HCT116 (cell line): ENCODE data around the gene MAML3. TPM values are rescaled to one million over a fixed set of nuclear protein-coding genes. Genes with fewer than 3 reads are reported as not detected.

ENCODE experiments used
- ATAC-seq: fragments of 200-7000 bp; cut with Tn5 transposase; 2 replicates; pipeline ENCODE4 v1.9.1; 2020; ENCODE audit warnings: mild to moderate bottlenecking, moderate library complexity
- BruUV-seq: library from RNA; stranded (reverse); fragments of 400-500 nt; replicated peaks from 2 replicates; lab custom pipeline; 2021; lab: Mats Ljungman, UMichigan
- CTCF ChIA-PET: fragments of 300-600 bp; sonication (Branson Sonifier 250); formaldehyde crosslinking; loops from one replicate; lab custom pipeline; 2021; ENCODE audit warnings: antibody characterized with exemption; lab: Charles Lee
- POLR2A ChIA-PET: fragments of 300-600, 350-600 bp; sonication (Branson Sonifier 250); formaldehyde crosslinking; loops from one replicate; lab custom pipeline; 2021; ENCODE audit warnings: antibody characterized with exemption; lab: Charles Lee
- RAD21 ChIA-PET, 2 experiments: fragments of 300-600 bp; sonication (Branson Sonifier 250); formaldehyde crosslinking; loops; one replicate each; lab custom pipeline; 2023; ENCODE audit warnings: low total read pairs in 2 of 2; ENCODE audit not compliant: uncharacterized antibody in 2 of 2, unreplicated experiment in 2 of 2, low non-redundant PET in 1 of 2; lab: Charles Lee
- DNase-seq: peaks from one replicate; pipeline ENCODE4 v3.0.0-alpha.2; 2010; ENCODE audit warnings: low read depth, low spot score
- H2AFZ ChIP-seq: fragments of 200-600 bp; shearing (Covaris generic), sonication (generic); 2 replicates; pipeline ENCODE4 v1.6.1; 2017; ENCODE audit warnings: low read depth, mixed run types, mixed read lengths, antibody characterized with exemption, low read length; ENCODE audit not compliant: poor library complexity, severe bottlenecking
- H3K27ac ChIP-seq: 2 replicates; pipeline ENCODE4 v1.5.1; 2012; ENCODE audit warnings: low read depth, low read length
- H3K27me3 ChIP-seq: fragments of 200-600 bp; sonication (generic); 2 replicates; pipeline ENCODE4 v1.6.1; 2016; ENCODE audit warnings: mixed run types, low read length, mixed read lengths; ENCODE audit not compliant: insufficient read depth
- H3K36me3 ChIP-seq, 2 experiments: fragments of 200-500 bp in 1 of 2; fragments of 200-600 bp in 1 of 2; sonication (Bioruptor generic) in 1 of 2; sonication (generic) in 1 of 2; 2 replicates each; pipeline versions ENCODE4 v1.5.1 to v1.6.1; 2014 to 2016; ENCODE audit warnings: low read length in 2 of 2, inconsistent platforms in 1 of 2, mixed read lengths in 1 of 2, mixed run types in 1 of 2; ENCODE audit not compliant: insufficient read depth in 2 of 2, control insufficient read depth in 1 of 2
- H3K4me1 ChIP-seq, 2 experiments: fragments of 200-600 bp in 1 of 2; sonication (generic) in 1 of 2; 2 replicates each; pipeline versions ENCODE4 v1.5.1 to v1.6.1; 2012 to 2017; ENCODE audit warnings: low read length in 2 of 2, inconsistent platforms in 1 of 2, mild to moderate bottlenecking in 1 of 2, mixed read lengths in 1 of 2, mixed run types in 1 of 2, moderate library complexity in 1 of 2; ENCODE audit not compliant: insufficient read depth in 2 of 2, control insufficient read depth in 1 of 2
- H3K4me2 ChIP-seq: fragments of 200-600 bp; sonication (generic); 2 replicates; pipeline ENCODE4 v1.6.1; 2017; ENCODE audit warnings: mixed run types, low read length, mixed read lengths
- H3K4me3 ChIP-seq, 2 experiments: fragments of 200-600 bp in 1 of 2; sonication (generic) in 1 of 2; replicated peaks in 1 of 2; 2 replicates each; pipeline ENCODE4 v1.5.1; 2011 to 2016; ENCODE audit warnings: low read length in 2 of 2, control low read depth in 1 of 2, low read depth in 1 of 2, mild to moderate bottlenecking in 1 of 2, mixed read lengths in 1 of 2, mixed run types in 1 of 2
- H3K79me2 ChIP-seq: fragments of 200-600 bp; sonication (generic); 2 replicates; pipeline ENCODE4 v1.6.1; 2017; ENCODE audit warnings: mild to moderate bottlenecking, mixed run types, low read length, moderate library complexity, mixed read lengths; ENCODE audit not compliant: insufficient read depth
- H3K9ac ChIP-seq: fragments of 200-600 bp; sonication (generic); 2 replicates; pipeline ENCODE4 v1.6.1; 2016; ENCODE audit warnings: low read length, mixed read lengths
- H3K9me2 ChIP-seq: fragments of 200-600 bp; sonication (generic), shearing (Covaris generic); 2 replicates; pipeline ENCODE4 v1.6.1; 2017; ENCODE audit warnings: mixed run types, mild to moderate bottlenecking, moderate library complexity; ENCODE audit not compliant: insufficient read depth
- H3K9me3 ChIP-seq, 2 experiments: fragments of 200-500 bp in 1 of 2; fragments of 200-600 bp in 1 of 2; sonication (Bioruptor generic) in 1 of 2; sonication (generic) in 1 of 2; 2 replicates each; pipeline ENCODE4 v1.6.1; 2014 to 2017; ENCODE audit warnings: low read length in 2 of 2, mixed read lengths in 2 of 2, inconsistent platforms in 1 of 2, low read depth in 1 of 2, mild to moderate bottlenecking in 1 of 2, mixed run types in 1 of 2, moderate library complexity in 1 of 2; ENCODE audit not compliant: control insufficient read depth in 1 of 2, insufficient read depth in 1 of 2
- H4K20me1 ChIP-seq: fragments of 200-600 bp; sonication (generic), shearing (Covaris generic); 2 replicates; pipeline ENCODE4 v1.6.1; 2017; ENCODE audit warnings: mixed run types, mild to moderate bottlenecking, moderate library complexity; ENCODE audit not compliant: insufficient read depth
- CBX3 ChIP-seq: IDR thresholded peaks from 2 replicates; pipeline ENCODE4 v1.6.1; 2012; ENCODE audit warnings: low read depth
- CEBPB ChIP-seq: IDR thresholded peaks from 2 replicates; pipeline ENCODE4 v1.6.1; 2012; ENCODE audit warnings: low read depth
- EGR1 ChIP-seq: IDR thresholded peaks from 2 replicates; pipeline ENCODE4 v1.6.1; 2012; ENCODE audit warnings: low read depth
- EZH2phosphoT487 ChIP-seq: fragments of 200-600 bp; IDR thresholded peaks from 2 replicates; pipeline ENCODE4 v1.6.1; 2018; ENCODE audit warnings: antibody characterized with exemption, borderline replicate concordance
- FOSL1 ChIP-seq: IDR thresholded peaks from 2 replicates; pipeline ENCODE4 v1.6.1; 2012; ENCODE audit warnings: low read depth
- JUND ChIP-seq: IDR thresholded peaks from 2 replicates; pipeline ENCODE4 v1.6.1; 2012
- POLR2A ChIP-seq: IDR thresholded peaks from 2 replicates; pipeline ENCODE4 v1.7.0; 2011; ENCODE audit warnings: borderline replicate concordance; ENCODE audit not compliant: insufficient read depth, insufficient read length; ENCODE audit errors: extremely low read depth
- RAD21 ChIP-seq: IDR thresholded peaks from 2 replicates; pipeline ENCODE4 v1.6.1; 2012; ENCODE audit warnings: low read depth, mild to moderate bottlenecking
- SIN3A ChIP-seq: IDR thresholded peaks from 2 replicates; pipeline ENCODE4 v1.6.1; 2012; ENCODE audit warnings: low read depth
- SP1 ChIP-seq: IDR thresholded peaks from 2 replicates; pipeline ENCODE4 v1.6.1; 2012; ENCODE audit warnings: low read depth
- SRF ChIP-seq: IDR thresholded peaks from 2 replicates; pipeline ENCODE4 v1.6.1; 2012; ENCODE audit warnings: low read depth
- TCF7L2 ChIP-seq: IDR thresholded peaks from 2 replicates; pipeline ENCODE4 v1.7.0; 2011; ENCODE audit warnings: borderline replicate concordance, inconsistent platforms; ENCODE audit not compliant: insufficient read depth, insufficient read length; ENCODE audit errors: extremely low read depth
- YY1 ChIP-seq: IDR thresholded peaks from 2 replicates; pipeline ENCODE4 v1.6.1; 2011; ENCODE audit warnings: low read length, low read depth, moderate library complexity, mild to moderate bottlenecking; ENCODE audit not compliant: insufficient replicate concordance; ENCODE audit errors: extremely low read depth
- ZFX ChIP-seq: fragments of 450-650 bp; IDR thresholded peaks from 2 replicates; pipeline ENCODE4 v1.6.1; 2017
- intact Hi-C: fragments of 100-400 bp; cut with micrococcal nuclease; formaldehyde crosslinking; loops from 2 replicates; pipeline ENCODE4 v1.10.0; 2022
- total RNA-seq: library from RNA; stranded (reverse); gene quantifications from one replicate; pipeline ENCODE4 v1.2.1, GENCODE V29; 2021; ENCODE audit not compliant: unreplicated experiment
- TF ChIP-seq, protein P1 (sequence below), 3 experiments: fragments of 200-600 bp in 1 of 3; sonication (generic) in 1 of 3; IDR thresholded peaks in 2 of 3; conservative IDR thresholded peaks in 1 of 3; 2 replicates each; pipeline ENCODE4 v1.5.1; 2012 to 2017; ENCODE audit warnings: low read depth in 2 of 3, low read length in 2 of 3, antibody characterized with exemption in 1 of 3, borderline replicate concordance in 1 of 3, control low read depth in 1 of 3, mild to moderate bottlenecking in 1 of 3, mixed read lengths in 1 of 3, mixed run types in 1 of 3, moderate library complexity in 1 of 3; ENCODE audit not compliant: insufficient read depth in 1 of 3
- TF ChIP-seq, protein P2 (sequence below): IDR thresholded peaks from 2 replicates; pipeline ENCODE4 v1.6.1; 2011; ENCODE audit warnings: mild to moderate bottlenecking, low read length, moderate library complexity; ENCODE audit not compliant: insufficient replicate concordance; ENCODE audit errors: extremely low read depth
- TF ChIP-seq, protein P3 (sequence below): IDR thresholded peaks from 2 replicates; pipeline ENCODE4 v1.6.1; 2012; ENCODE audit warnings: low read depth

Gene MAML3
- total RNA-seq, 1 experiment from 2014 or later = 3.1 TPM

DNA sequence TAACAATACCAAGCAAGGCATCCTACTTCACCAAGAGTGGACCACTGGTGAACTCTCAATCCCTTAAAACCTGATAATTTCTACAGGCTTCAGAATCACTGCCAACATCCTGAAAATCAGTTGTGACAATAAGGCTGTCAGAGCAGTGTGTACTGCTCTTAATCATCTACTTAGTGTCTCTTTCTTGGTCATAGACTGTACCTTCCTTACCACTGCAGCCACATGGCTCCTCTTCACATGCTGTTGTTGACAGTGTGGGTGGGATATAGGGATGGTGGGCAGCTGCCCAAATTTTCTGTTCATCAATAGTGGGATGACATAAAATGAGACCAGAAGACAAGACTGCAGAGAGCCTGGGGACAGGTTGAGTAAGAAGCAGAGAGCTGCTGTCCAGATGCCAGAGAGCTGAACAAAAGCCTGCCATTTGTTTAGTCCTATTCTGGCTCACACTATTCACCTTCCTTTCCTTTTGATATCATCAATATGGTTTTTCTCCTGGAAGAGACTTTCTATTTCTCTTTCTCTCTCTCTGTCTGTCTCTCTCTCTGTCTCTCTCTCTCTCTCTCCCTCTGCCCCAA, 309.4 kb downstream of the MAML3 start:
- Histone ChIP-seq H3K36me3 (no peaks in the 10 kb centered on the region), H3K9me3 (no peaks in the 10 kb centered on the region)
- RAD21 ChIA-PET = no interaction called here
- TF ChIP-seq, protein P1, sequence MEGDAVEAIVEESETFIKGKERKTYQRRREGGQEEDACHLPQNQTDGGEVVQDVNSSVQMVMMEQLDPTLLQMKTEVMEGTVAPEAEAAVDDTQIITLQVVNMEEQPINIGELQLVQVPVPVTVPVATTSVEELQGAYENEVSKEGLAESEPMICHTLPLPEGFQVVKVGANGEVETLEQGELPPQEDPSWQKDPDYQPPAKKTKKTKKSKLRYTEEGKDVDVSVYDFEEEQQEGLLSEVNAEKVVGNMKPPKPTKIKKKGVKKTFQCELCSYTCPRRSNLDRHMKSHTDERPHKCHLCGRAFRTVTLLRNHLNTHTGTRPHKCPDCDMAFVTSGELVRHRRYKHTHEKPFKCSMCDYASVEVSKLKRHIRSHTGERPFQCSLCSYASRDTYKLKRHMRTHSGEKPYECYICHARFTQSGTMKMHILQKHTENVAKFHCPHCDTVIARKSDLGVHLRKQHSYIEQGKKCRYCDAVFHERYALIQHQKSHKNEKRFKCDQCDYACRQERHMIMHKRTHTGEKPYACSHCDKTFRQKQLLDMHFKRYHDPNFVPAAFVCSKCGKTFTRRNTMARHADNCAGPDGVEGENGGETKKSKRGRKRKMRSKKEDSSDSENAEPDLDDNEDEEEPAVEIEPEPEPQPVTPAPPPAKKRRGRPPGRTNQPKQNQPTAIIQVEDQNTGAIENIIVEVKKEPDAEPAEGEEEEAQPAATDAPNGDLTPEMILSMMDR (IDR thresholded peaks at IDR 0.05 in 2 of 3, conservative IDR thresholded peaks at IDR 0.05 in 1 of 3; ENCODE audit: borderline replicate concordance in 1 of 3, insufficient read depth in 1 of 3, low read depth in 2 of 3, low read length in 2 of 3) = no peak
- TF ChIP-seq FOSL1 (no peak), SRF (no peak), CBX3 (no peak), SIN3A (no peak), SP1 (no peak), RAD21 (no peak), CEBPB (no peak), TCF7L2 (no peak), POLR2A (no peak), JUND (no peak), YY1 (no peak), EGR1 (no peak), EZH2phosphoT487 (no peak), ZFX (no peak)
- TF ChIP-seq, protein P2, sequence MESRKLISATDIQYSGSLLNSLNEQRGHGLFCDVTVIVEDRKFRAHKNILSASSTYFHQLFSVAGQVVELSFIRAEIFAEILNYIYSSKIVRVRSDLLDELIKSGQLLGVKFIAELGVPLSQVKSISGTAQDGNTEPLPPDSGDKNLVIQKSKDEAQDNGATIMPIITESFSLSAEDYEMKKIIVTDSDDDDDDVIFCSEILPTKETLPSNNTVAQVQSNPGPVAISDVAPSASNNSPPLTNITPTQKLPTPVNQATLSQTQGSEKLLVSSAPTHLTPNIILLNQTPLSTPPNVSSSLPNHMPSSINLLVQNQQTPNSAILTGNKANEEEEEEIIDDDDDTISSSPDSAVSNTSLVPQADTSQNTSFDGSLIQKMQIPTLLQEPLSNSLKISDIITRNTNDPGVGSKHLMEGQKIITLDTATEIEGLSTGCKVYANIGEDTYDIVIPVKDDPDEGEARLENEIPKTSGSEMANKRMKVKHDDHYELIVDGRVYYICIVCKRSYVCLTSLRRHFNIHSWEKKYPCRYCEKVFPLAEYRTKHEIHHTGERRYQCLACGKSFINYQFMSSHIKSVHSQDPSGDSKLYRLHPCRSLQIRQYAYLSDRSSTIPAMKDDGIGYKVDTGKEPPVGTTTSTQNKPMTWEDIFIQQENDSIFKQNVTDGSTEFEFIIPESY = no peak
- TF ChIP-seq, protein P3, sequence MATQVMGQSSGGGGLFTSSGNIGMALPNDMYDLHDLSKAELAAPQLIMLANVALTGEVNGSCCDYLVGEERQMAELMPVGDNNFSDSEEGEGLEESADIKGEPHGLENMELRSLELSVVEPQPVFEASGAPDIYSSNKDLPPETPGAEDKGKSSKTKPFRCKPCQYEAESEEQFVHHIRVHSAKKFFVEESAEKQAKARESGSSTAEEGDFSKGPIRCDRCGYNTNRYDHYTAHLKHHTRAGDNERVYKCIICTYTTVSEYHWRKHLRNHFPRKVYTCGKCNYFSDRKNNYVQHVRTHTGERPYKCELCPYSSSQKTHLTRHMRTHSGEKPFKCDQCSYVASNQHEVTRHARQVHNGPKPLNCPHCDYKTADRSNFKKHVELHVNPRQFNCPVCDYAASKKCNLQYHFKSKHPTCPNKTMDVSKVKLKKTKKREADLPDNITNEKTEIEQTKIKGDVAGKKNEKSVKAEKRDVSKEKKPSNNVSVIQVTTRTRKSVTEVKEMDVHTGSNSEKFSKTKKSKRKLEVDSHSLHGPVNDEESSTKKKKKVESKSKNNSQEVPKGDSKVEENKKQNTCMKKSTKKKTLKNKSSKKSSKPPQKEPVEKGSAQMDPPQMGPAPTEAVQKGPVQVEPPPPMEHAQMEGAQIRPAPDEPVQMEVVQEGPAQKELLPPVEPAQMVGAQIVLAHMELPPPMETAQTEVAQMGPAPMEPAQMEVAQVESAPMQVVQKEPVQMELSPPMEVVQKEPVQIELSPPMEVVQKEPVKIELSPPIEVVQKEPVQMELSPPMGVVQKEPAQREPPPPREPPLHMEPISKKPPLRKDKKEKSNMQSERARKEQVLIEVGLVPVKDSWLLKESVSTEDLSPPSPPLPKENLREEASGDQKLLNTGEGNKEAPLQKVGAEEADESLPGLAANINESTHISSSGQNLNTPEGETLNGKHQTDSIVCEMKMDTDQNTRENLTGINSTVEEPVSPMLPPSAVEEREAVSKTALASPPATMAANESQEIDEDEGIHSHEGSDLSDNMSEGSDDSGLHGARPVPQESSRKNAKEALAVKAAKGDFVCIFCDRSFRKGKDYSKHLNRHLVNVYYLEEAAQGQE = no peak
- TF ChIP-seq, all 23 proteins: peak for 0
- ChIA-PET CTCF (no interaction called here), POLR2A (no interaction called here)
- Histone ChIP-seq H3K27me3 (peaks cover 32% of the 10 kb centered on the region), H3K4me1 (no peaks in the 10 kb centered on the region), H2AFZ (no peak overlapping the region), H3K79me2 (no peaks in the 10 kb centered on the region), H3K4me3 (no peak overlapping the region), H3K27ac (no peak overlapping the region), H3K4me2 (no peak overlapping the region), H3K9me2 (no peaks in the 10 kb centered on the region), H4K20me1 (no peaks in the 10 kb centered on the region), H3K9ac (no peak overlapping the region)
- no peak for ATAC-seq
- no TSS peak for BruUV-seq
- intact Hi-C loops = no loop called here
- DNase-seq = no peak
